Posterior cingulate gyrus (tissue), 11 donors: ENCODE data around the gene MORN4.
"Not testable (repeated sequence)": the region's sequence is repeated elsewhere in the genome, so short reads cannot be mapped to it uniquely, and the experiment has no call there.

ENCODE experiments used
- DNase-seq, 10 donors: peaks; one replicate each; pipeline versions ENCODE4 v3.0.0 to v3.0.0-alpha.2; 2020 to 2021; ENCODE audit warnings: mixed read lengths in 3 of 10
- intact Hi-C: fragments of 100-400 bp; cut with DNase I; formaldehyde crosslinking; loops from one replicate; pipeline ENCODE4 v1.15.1; 2023

MORN4 gene

DNA sequence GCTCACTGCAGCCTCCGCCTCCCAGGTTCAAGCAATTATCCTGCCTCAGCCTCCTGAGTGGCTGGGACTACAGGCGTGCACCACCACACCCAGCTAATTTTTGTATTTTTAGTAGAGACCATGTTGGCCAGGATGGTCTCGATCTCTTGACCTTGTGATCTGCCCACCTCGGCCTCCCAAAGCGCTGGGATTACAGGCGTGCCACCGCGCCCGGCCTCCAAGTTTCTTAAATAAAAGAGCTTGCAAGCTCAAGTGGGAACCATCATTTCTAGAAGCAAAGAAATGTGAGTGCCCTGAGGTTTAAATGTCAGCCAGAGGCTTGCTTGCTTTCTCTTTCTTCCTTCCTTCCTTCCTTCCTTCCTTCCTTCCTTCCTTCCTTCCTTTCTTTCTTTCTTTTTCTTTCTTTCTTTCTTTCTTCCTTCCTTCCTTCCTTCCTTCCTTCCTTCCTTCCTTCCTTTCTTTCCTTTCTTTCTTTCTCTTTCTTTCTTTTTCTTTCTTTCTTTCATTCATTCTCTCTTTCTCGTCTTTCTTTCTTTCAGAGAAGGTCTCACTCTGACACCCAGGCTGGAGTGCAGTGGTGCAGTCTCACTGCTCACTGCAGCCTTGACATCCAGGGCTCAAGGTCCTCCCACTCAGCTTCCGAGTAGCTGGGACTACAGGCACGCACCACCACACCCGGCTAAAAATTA, 9.3 kb upstream of the MORN4 start:
- intact Hi-C loops: loop anchor here (1.0 to 5.0 kb wide), 2 partner anchors 29 to 150 kb away; no protein-coding TSS in a partner anchor
- not testable (repeated sequence) for DNase-seq

DNA sequence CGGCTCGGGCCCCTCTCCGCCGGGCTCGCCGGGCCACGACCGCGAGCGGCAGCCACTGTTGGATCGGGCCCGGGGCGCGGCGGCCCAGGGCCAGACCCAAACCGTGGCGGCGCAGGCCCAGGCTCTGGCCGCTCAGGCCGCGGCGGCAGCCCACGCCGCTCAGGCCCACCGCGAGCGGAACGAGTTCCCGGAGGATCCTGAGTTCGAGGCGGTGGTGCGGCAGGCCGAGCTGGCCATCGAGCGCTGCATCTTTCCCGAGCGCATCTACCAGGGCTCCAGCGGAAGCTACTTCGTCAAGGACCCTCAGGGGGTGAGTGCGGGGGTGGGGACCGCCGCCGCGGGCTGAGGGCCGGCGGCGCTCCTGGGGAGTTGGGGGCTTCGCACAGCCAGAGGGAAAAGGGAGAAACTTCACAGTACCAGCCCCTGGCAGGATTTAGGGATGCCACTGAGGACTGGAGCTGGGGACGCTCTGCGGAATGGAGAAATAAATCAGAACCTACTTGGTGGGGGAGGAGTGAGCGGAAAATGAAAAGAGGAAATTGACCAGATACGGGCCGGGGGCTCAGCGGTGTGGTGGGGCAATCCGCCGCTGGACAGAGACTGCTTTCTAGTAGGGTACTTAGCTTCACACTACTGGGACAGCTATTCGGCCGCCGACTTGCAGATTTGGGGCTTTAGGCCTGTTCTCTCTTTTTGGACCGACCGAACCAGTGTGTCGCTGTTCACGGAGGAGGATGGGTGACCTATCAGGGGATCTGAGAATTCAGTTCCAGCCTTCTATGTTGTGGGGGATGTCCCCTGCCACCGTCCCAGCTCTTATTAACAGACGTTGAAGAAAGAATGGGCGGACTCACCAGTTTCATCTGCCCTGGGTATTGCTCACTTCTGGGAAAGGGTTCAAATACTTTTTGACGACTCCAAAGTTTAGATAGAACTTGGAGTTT, 7.8 kb upstream of the MORN4 start:
- DNase-seq: peak in 5 of 10 donors; percentile 5 to 84 (median 13)
- intact Hi-C loops: loop anchor here (1.0 to 5.0 kb wide), 2 partner anchors 46 to 149 kb away; partner anchors contain the start of gene AVPI1

DNA sequence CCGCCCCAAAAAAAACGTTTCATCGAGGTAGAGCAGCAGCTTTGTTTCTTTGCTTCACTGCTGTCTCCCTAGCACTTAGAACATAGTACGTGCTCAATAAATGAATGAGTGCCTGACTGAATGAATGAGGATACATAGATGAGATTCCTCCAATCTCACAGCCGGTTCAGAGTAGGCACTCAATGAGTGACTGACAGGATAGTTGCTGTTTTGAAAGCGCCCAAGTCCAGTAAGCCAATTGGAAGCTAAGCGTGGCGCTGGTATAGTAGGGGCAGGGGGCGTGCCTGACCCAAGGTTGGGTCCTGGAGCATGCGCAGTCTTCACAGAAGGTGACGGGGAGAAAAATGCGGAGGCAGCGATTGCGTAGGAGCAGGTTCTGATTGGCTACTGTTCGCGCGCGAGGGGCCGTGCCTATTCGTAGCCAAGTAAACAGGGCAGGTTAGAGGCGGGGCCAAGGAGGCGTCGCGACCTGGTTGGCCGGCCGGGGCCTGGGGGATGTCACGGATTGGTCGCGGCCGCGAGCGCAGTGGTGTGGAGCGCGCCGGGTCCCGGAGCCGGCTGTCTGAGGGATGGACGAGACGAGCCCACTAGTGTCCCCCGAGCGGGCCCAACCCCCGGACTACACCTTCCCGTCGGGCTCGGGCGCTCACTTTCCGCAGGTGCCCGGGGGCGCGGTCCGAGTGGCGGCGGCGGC, 7.0 kb upstream of the MORN4 start, which contains the start of gene PI4K2A:
PI4K2A (plus strand) TSS at position 498 of the 694 bp plus-strand sequence; CDS start at position 570, 72 bp downstream.
- intact Hi-C loops: loop anchor here (1.0 to 5.0 kb wide), 2 partner anchors 47 to 148 kb away; partner anchors contain the start of gene AVPI1
- DNase-seq: peak; percentile 97 to 100 (median 98)

GRCh38 chr10:97639090-97639489, 5.8 kb upstream of the MORN4 start:
- DNase-seq, intact Hi-C loops: not testable (repeated sequence)

DNA sequence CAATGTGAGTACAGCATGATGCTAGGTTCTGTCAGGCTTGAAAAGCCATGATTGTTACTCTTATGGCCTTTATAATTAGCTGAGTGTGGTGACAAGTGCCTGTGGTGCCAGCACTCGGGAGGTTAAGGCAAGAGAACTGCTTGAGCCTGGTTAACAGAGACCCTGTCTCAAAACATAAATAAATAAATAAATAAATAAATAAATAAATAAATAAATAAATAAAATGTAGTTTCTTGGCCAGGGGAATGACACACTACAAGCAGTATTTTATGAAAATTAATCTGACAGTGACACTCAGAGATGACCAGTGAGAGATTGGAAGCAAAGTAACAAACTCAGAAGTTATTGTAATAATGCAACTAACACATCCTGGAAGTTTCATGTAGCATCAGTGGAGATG, 2.3 kb upstream of the MORN4 start:
- no peak for DNase-seq
- intact Hi-C loops: no loop called here

DNA sequence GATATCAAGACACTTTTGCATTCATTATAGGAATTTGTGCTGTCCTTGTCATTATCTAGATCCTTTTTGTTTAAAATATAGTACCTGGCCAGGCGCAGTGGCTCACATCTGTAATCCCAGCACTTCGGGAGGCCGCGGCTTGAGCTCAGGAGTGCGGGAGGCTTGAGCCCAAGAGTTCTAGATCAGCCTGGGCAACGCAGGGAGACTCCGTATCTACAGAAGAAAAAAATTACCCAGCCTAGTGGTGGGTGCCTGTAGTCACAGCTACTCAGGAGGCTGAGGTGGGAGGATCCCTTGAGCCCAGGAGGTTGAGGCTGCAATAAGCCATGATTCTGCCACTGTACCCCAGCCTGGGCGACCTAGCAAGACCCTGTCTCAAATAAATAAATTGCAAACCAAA, 621 bp upstream of the MORN4 start:
- intact Hi-C loops: no loop called here
- no peak for DNase-seq

- DNase-seq: no peak
- intact Hi-C loops: no loop called here
These were observed 2.2 kb downstream of the MORN4 start for GRCh38 chr10:97631098-97631497.

DNA sequence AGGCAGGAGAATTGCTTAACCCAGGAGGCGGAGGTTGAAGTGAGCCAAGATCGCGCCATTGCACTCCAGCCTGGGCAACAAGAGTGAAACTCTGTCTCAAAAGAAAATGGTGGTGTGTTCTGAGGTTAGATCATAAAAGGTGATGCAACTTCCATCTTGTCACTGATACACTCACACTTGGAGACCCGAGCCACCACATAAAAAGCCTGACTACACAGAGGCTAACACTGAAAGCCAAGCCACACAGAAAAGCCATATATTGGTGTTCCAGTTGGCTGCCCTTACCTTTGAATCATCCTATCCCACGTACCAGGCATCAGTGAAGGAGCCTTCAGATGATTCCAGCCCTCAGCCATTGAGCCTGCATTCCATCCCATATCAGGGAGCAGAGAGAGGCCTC, 4.0 kb downstream of the MORN4 start:
- DNase-seq: no peak
- intact Hi-C loops: no loop called here

DNA sequence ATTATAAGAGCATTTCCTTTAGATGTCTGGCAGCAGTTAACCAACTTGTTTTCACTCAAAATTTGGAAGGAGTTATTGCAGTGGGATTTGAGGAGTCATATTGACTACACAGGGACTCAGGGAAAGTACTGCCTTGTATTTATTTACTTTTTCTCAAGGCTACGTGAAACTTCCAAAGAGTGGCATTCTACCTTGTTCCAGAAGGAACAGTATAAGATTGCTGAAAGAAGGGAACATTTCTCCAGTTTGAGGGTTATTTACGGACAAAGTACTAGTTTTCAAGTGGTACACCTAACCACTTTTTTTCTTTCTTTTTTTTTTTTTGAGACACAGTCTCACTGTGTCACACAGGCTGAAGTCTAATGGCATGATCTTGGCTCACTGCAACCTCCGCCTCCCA, 5.1 kb downstream of the MORN4 start:
- intact Hi-C loops: no loop called here
- DNase-seq: no peak

- intact Hi-C loops: no loop called here
- DNase-seq: no peak
These were observed 5.6 kb downstream of the MORN4 start for GRCh38 chr10:97627731-97628130.

GRCh38 chr10:97623277-97623676, 10.0 kb downstream of the MORN4 start:
- no peak for DNase-seq
- intact Hi-C loops: no loop called here

DNA sequence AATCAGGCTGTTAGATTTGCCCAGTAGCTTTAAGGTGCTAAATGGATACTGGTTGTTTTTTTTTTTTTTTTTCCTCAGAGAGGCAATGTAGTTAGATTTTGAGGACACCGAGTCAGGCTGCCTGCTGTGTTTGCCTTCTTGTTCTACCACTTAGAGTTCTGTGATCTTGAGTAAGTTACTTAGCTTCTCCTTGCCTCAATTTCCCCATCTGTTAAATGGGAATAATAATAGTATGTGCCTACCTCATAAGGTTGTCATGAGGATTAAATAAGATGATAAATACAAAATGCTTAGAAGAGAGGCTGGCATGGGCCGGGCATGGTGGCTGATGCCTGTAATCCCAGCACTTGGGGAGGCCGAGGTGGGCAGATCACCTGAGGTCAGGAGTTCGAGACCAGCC, 14.6 kb downstream of the MORN4 start:
- DNase-seq: no peak

DNA sequence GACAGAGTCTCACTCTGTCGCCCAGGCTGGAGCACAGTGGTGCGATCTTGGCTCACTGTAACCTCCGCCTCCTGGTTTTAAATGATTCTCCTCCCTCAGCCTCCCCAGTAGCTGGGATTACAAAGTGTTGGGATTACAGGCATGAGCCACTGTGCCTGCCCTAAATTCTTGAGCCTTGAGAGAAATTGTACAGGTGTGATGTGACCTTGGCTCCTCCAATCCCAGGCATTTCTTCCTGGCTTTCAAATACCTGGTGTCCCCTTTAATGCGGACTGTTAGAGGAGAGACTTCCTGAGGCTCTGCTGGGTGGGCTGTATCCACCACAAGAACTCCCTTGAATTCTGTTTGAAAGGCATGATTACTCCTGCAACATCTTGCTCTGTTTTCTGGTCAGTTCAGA, 15.0 kb downstream of the MORN4 start:
- intact Hi-C loops: no loop called here

More for the DNA sequence above, 14.6 kb downstream of the MORN4 start:
- intact Hi-C loops: no loop called here

DNA sequence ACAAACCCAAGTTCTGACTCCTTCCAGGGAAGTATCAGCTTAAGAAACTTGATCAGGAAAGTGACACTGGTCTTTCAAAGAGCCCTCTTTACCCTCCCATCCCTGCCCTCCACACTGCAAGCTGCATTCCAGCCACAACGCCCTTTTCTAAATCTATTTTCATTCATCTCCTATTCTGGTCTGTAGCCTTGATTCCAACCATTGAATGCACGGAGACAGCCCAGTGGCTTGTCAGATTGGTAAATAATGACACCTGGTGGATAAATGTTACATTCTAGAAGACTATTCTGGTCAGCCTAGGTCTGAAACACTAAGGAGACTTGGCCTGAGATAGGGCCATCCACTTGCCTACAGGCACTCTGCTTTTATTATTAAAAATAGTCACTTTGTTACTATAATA, 20.9 kb downstream of the MORN4 start:
- intact Hi-C loops: loop anchor here (5.0 kb wide), 1 partner anchor 40 kb away; the partner anchor contains the start of gene ANKRD2
- no peak for DNase-seq

More for the DNA sequence above, 15.0 kb downstream of the MORN4 start:
- no peak for DNase-seq

- intact Hi-C loops: loop anchor here (5.0 kb wide), 1 partner anchor 39 kb away; the partner anchor contains the start of gene ANKRD2
- no peak for DNase-seq
These were observed 21.8 kb downstream of the MORN4 start for GRCh38 chr10:97611473-97611872.

GRCh38 chr10:97608991-97609561, 24.2 kb downstream of the MORN4 start:
- no peak for DNase-seq
- intact Hi-C loops: no loop called here

- no peak for DNase-seq
- intact Hi-C loops: no loop called here
These were observed 26.1 kb downstream of the MORN4 start for GRCh38 chr10:97607095-97607636.

DNA sequence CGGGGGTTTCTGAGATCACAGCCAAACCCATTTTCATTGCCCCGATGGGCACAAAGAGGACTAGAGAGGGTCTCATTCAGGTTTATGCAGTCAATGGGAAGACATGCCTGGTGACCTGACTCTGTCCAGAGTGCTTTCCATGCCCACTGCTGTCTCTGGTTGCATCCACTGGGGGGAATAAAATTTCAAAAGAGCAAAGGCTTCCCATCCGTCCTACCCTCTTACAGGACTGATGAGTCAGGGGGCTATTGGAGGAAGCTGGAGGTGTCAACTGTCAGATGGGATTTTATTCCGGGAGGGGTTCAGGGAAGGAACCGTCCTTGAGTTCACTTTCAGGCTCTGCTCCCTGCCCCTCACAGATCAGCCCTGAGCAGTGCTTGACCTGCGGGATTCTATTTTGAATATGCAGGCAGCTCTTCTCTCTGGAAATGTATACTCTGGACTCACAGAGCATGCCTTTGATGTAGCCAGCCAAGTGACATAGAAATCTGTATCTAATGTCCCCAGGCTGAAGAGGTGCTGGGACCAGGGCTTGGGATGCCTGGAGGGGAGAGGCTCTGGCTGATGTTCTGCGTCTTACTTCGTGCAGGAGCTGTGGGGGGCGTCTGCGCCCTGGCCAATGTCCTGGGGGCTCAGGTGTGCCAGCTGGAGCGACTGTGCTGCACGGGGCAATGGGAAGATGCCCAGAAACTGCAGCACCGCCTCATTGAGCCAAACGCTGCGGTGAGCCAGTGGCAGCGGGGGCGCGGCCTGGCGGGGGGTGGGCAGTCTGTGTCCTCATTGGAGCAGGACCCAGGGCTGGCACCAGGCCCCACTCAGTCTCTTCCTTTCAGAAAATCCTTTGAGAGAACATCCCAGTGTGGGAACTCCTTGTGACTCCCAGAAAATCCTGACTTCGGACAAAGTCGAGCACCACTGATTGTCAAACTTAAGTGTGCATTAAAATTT, 31.8 kb downstream of the MORN4 start:
- peak in 2 of 10 donors; percentile 32 to 87 for DNase-seq
- intact Hi-C loops: no loop called here

GRCh38 chr10:97600616-97601015, 32.7 kb downstream of the MORN4 start:
- intact Hi-C loops: no loop called here
- no peak for DNase-seq
